ENCODE measurements around the gene KCNT2.
A peak's percentile ranks its signal among the peaks of the same experiment; 100 is the strongest.
"Not testable (repeated sequence)": the region's sequence is repeated elsewhere in the genome, so short reads cannot be mapped to it uniquely, and the experiment has no call there.

KCNT2 gene

DNA sequence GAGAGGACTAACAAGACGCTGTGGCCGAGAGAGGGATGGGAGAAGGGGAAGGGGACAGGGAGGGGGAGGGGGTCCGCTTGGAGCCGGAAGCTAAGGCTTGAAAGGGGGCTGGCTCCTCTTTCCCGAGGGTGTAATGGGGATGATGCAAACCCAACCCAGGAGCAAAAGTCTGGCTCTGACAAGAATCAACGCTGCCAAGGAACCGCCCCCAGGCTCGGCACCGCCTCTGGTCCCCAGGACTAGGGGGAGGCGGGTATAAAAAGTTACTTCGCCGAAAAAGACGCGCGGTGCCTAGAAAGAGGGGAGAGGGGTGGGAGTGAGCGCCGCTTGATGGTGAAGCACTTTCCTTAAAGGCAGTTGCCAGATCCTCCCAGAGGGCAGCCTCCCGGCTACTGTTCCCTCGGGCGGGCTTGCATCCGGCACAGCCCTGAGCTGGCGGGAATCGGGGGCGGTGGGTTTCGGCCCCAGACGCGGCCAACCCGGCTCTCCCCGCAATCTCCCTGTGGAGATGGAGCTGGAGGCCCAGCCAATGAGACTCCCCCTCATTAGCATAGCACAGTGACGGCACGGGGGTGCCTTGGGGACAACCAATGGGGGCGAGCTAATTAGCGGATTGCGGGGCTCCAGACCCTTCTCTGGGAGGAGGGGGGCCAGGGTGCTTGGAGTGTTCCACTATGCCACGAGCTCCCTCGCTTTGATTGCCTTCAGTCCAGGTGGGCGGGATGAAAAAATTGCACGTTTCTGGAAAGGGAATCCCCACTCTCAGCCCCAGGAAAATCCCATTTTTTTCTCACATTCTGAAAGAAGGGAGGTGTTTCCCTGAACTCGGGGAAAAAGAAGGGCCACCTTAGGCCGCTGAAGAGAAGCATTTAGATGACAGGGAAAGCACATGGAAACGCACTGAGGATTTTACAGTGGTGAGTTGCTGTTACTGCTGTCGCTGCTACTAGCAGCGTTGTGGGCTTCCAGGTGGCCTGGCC is at the start of gene KCNT2:
Gene KCNT2 (minus strand): TSS at position 51 of the 980 bp plus-strand sequence. CDS start 131 bp downstream, outside the sequence.
- peak; percentile 7 for DNase-seq (ENCODE audit: low spot score)

- DNase-seq (ENCODE audit: low spot score): no peak
Observed at GRCh38 chr1:196655494-196655893, 47.3 kb upstream of the KCNT2 start.

GRCh38 chr1:196655071-196655470 is 46.8 kb upstream of the KCNT2 start:
- DNase-seq (ENCODE audit: low spot score): no peak

DNA sequence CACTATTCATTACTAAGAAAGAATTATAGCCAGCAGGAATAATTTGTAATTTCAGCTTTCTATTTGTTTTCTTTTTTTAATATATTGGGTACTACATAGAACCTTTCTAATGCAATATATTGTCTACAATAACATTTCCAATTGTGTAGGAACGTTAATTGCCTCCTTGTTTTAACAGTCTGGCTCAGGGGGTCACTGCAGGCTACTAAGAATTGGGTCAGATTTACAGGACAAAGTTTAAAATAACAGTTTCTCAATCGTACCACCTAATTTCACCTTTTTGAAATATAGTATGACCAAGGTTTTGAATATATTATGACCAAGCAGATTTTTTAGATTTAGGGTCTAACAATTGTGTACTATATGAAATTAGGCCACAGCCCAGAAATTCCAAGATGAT is 46.0 kb upstream of the KCNT2 start:
- no peak for DNase-seq (ENCODE audit: low spot score)

GRCh38 chr1:196651637-196652215 is 43.5 kb upstream of the KCNT2 start, which contains the start of gene CFH:
CFH (plus strand) TSS chr1:196652043; CDS start chr1:196652118, 75 bp downstream.
- no peak for DNase-seq (ENCODE audit: low spot score)

- no peak for DNase-seq (ENCODE audit: low spot score)
Observed at GRCh38 chr1:196651079-196651478, 42.8 kb upstream of the KCNT2 start.

GRCh38 chr1:196650403-196650802 is 42.2 kb upstream of the KCNT2 start:
- no peak for DNase-seq (ENCODE audit: low spot score)

DNA sequence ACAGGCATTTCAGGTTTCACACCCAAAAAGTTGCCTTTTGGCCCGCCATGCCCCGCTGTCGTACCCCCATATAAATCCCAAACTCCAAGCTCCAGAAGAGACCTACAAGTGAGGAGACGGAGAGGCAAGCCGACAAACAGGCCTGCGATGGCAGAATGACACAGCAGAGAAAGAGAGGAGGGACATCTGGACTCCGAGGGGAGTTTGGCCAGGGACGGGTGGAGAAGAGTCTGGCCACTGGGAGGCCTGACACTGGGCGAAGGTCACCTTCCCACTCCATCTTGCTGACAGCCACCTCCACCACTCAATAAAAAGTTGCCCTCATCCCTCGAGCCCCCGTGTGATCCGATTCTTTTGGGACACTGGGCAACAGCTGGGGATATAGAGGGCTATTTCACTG is 41.8 kb upstream of the KCNT2 start:
- no peak for DNase-seq (ENCODE audit: low spot score)

DNA sequence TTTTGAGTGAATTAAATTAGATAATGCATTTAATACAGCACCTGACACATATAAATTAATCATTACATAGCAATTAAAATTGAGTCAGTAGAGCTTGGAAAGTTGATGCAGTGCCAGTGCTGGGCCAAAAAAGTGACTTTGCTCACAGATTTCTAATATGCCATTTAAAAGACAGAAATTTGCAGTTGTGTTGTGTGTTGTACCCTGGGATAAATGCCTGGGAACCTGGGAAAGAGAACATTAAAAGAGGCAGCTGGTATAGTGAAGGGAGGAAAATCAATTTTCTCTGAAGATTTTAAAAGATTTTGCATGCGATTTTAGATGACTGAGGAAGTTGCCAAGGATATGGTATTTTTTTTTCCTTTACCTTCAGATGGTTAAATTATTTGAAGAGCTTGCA is 32.7 kb upstream of the KCNT2 start:
- no peak for DNase-seq (ENCODE audit: low spot score)

- not testable (repeated sequence) for DNase-seq (ENCODE audit: low spot score)
Observed at GRCh38 chr1:196639291-196639690, 31.1 kb upstream of the KCNT2 start.

DNA sequence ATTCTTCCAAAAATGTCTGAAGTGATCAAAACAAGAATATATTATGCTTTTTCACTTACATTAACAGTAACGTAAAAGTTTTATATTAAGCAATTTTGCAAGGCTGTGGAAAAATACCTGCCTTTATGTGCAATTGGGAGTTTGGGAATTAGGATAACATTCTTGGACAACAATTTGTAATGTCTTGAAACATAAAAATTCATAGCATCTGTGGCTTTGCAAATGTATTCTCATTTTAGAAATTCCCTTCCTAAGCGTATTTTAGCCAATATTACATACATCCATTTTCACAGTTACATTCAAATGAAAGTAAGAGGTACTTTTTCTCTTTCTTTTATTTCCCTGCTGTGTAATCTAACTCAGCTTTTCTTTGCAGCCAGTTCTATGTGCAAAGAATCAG is 30.2 kb upstream of the KCNT2 start:
- no peak for DNase-seq (ENCODE audit: low spot score)

DNA sequence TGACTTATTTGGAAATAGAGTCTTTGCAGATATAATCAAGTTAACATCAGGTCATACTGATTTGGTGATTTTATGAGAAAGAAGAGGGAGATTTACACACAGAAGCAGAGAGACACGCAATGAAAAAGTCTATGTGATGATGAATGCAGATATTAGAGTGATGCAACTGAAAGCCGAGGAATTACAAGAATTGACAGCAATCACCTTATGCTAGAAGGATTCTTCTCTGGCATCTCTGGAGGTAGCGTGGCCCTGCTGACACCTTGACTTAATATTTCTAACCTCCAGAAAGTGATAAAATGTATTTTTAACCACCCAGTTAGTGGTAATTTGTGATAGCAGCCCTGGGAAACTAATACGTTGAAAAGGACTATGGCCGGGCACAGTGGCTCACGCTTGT is 29.4 kb upstream of the KCNT2 start:
- DNase-seq (ENCODE audit: low spot score): no peak

- DNase-seq (ENCODE audit: low spot score): no peak
Observed at GRCh38 chr1:196628838-196629237, 20.6 kb upstream of the KCNT2 start.

- DNase-seq (ENCODE audit: low spot score): no peak
Observed at GRCh38 chr1:196623079-196623478, 14.8 kb upstream of the KCNT2 start.

GRCh38 chr1:196619721-196620120 is 11.5 kb upstream of the KCNT2 start:
- no peak for DNase-seq (ENCODE audit: low spot score)

- DNase-seq (ENCODE audit: low spot score): no peak
Observed at GRCh38 chr1:196611873-196612272, 3.6 kb upstream of the KCNT2 start.

DNA sequence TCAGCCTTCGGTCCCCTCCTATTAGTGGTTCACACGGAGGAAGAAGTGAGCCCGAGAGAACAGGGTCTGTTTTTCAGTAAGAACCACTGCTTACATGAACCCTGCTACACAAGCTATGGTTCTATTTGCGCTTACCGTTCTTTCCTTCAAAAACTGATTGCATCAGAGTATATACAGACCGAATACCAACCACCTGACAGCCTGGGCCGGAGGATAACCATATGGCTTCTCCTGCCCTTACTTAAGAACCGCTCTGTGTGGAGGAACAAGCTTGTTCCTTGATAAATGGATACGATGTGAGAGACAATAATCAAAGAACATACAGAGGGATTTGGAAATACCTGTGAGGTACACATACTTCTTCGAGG is 1.1 kb upstream of the KCNT2 start:
- no peak for DNase-seq (ENCODE audit: low spot score)

GRCh38 chr1:196607981-196608380 is 259 bp downstream of the KCNT2 start:
- no peak for DNase-seq (ENCODE audit: low spot score)

GRCh38 chr1:196603651-196604050 is 4.6 kb downstream of the KCNT2 start:
- no peak for DNase-seq (ENCODE audit: low spot score)

DNA sequence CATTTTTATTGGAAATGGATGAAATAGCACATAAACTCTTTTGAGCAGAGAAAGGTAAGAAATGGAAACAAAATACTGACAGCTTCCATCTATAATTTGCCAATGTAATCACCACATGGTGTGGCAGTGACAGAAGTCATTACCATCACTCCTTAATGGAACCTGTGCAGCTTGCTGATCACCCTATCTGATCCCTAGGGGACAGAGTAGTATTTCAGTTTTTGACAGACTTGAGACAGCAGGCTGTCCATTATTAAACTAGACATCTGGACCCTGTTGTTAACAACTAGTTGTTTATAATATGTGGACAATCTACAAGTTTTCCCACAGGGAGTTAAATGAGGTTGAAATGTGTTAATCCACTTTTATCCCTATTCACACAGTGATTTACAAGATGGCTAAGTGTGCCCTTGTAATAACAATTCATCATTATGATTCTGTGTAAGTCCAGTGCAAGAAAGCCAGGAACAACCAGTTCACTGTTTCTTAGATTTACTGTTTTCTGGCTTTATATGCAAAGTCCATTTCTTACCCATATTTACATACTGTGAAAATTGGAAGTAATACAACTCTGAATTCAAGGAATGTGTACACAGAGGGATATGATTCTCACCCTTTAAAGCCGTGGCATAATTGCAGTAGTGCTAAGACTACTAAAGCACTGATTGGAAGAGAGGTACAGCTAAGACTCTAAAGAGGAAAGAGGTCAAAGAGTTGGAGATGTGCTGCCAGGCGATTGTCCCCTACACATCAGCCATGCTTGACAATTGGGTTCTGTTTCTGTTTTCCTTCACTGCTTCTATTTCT is 9.1 kb downstream of the KCNT2 start:
- DNase-seq (ENCODE audit: low spot score): no peak

- no peak for DNase-seq (ENCODE audit: low spot score)
Observed at GRCh38 chr1:196594700-196595099, 13.5 kb downstream of the KCNT2 start.

- DNase-seq (ENCODE audit: low spot score): no peak
Observed at GRCh38 chr1:196593955-196594354, 14.3 kb downstream of the KCNT2 start.

DNA sequence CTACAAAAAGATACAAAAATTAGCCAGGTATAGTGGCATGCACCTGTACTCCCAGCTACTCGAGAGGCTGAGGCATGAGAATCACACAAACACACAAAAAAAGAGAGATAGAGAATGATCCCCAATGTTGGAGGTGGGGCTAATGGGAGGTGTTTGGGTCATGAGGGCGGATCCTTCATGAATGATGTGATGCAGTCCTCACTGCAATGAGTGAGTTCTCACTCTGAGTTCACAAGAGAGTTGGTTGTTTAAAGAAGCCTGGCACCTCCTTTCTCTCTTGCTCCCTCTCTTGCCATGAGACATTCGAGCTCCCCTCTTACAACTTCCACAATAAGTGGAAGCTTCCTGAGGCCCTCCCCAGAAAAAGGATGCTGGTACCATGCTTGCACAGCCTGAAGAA is 17.3 kb downstream of the KCNT2 start:
- DNase-seq (ENCODE audit: low spot score): no peak
